Neural cell (in vitro differentiated cells): ENCODE data around the gene MBD5. TPM values are rescaled to one million over a fixed set of nuclear protein-coding genes. Genes with fewer than 3 reads are reported as not detected.

Source experiments
- H2AFZ ChIP-seq: fragments of 200-600, 300-800 bp; sonication (generic), shearing (Covaris generic); 2 replicates; pipeline ENCODE4 v1.6.0; 2014; ENCODE audit warnings: low read depth, mild to moderate bottlenecking, antibody characterized with exemption, low read length, moderate library complexity
- H3F3A ChIP-seq: fragments of 200-600 bp; shearing (Covaris generic); 2 replicates; pipeline ENCODE4 v1.6.1; 2016; ENCODE audit warnings: mild to moderate bottlenecking, moderate library complexity, mixed read lengths, antibody characterized with exemption, low read length; ENCODE audit not compliant: insufficient read depth, poor library complexity, severe bottlenecking
- H3K27ac ChIP-seq: fragments of 200-600, 300-800 bp; sonication (generic), shearing (Covaris generic); 2 replicates; pipeline ENCODE4 v1.5.1; 2014; ENCODE audit warnings: mild to moderate bottlenecking, low read length, moderate library complexity
- H3K27me3 ChIP-seq: fragments of 300-800, 200-600 bp; sonication (generic), shearing (Covaris generic); 2 replicates; pipeline ENCODE4 v1.6.0; 2014; ENCODE audit warnings: mild to moderate bottlenecking, low read depth, low read length, moderate library complexity; ENCODE audit not compliant: insufficient read depth
- H3K36me3 ChIP-seq: fragments of 300-800, 200-600 bp; sonication (generic), shearing (Covaris generic); 2 replicates; pipeline ENCODE4 v1.5.1; 2014; ENCODE audit warnings: mild to moderate bottlenecking, antibody characterized with exemption, low read length, moderate library complexity; ENCODE audit not compliant: insufficient read depth
- H3K4me2 ChIP-seq: fragments of 300-800, 200-600 bp; sonication (generic), shearing (Covaris generic); 2 replicates; pipeline ENCODE4 v1.6.0; 2014; ENCODE audit warnings: mild to moderate bottlenecking, low read length
- H3K4me3 ChIP-seq: fragments of 300-800, 200-600 bp; sonication (generic), shearing (Covaris generic); 2 replicates; pipeline ENCODE4 v1.5.1; 2014; ENCODE audit warnings: mild to moderate bottlenecking, low read length, moderate library complexity
- H3K79me2 ChIP-seq: fragments of 200-600 bp; shearing (Covaris generic); replicated peaks from 2 replicates; pipeline ENCODE4 v1.6.0; 2014; ENCODE audit warnings: mild to moderate bottlenecking, low read length, moderate library complexity; ENCODE audit not compliant: insufficient read depth
- H3K9ac ChIP-seq: fragments of 300-800, 200-600 bp; sonication (generic), shearing (Covaris generic); 2 replicates; pipeline ENCODE4 v1.6.1; 2016; ENCODE audit warnings: mild to moderate bottlenecking, low read length, mixed read lengths
- H3K9me2 ChIP-seq: fragments of 200-600 bp; shearing (Covaris generic); 2 replicates; pipeline ENCODE4 v1.6.1; 2016; ENCODE audit warnings: mild to moderate bottlenecking, low read length, mixed read lengths; ENCODE audit not compliant: insufficient read depth
- H3K9me3 ChIP-seq: fragments of 200-600, 300-800 bp; sonication (generic), shearing (Covaris generic); 2 replicates; pipeline ENCODE4 v1.6.1; 2016; ENCODE audit warnings: mild to moderate bottlenecking, mixed run types, low read length, moderate library complexity, mixed read lengths
- H4K20me1 ChIP-seq: fragments of 200-600 bp; shearing (Covaris generic); 2 replicates; pipeline ENCODE4 v1.6.1; 2016; ENCODE audit warnings: mild to moderate bottlenecking, mixed run types; ENCODE audit not compliant: insufficient read depth
- CTCF ChIP-seq: fragments of 450-650 bp; IDR thresholded peaks from 2 replicates; pipeline ENCODE4 v1.5.1; 2014; ENCODE audit warnings: antibody characterized with exemption, mild to moderate bottlenecking, moderate library complexity; ENCODE audit not compliant: poor library complexity, severe bottlenecking
- EP300 ChIP-seq: fragments of 450-650 bp; conservative IDR thresholded peaks from 2 replicates; pipeline ENCODE4 v1.6.1; 2014; ENCODE audit warnings: antibody characterized with exemption, mild to moderate bottlenecking, moderate library complexity; ENCODE audit not compliant: poor library complexity, severe bottlenecking
- EZH2 ChIP-seq: fragments of 200-600, 300-800 bp; shearing (Covaris generic), sonication (generic); IDR thresholded peaks from 2 replicates; pipeline ENCODE4 v1.6.1; 2014; ENCODE audit warnings: antibody characterized with exemption, low read length, borderline replicate concordance, mild to moderate bottlenecking; ENCODE audit not compliant: insufficient read depth, poor library complexity, severe bottlenecking
- MXI1 ChIP-seq: fragments of 450-650 bp; conservative IDR thresholded peaks from 2 replicates; pipeline ENCODE4 v1.6.1; 2014; ENCODE audit warnings: antibody characterized with exemption, mild to moderate bottlenecking; ENCODE audit not compliant: poor library complexity, severe bottlenecking
- POLR2AphosphoS5 ChIP-seq: IDR thresholded peaks from 2 replicates; pipeline ENCODE4 v1.6.1; 2012
- RAD21 ChIP-seq: fragments of 450-650 bp; conservative IDR thresholded peaks from 2 replicates; pipeline ENCODE4 v1.6.1; 2014; ENCODE audit warnings: antibody characterized with exemption, mild to moderate bottlenecking, moderate library complexity
- REST ChIP-seq: IDR thresholded peaks from 2 replicates; pipeline ENCODE4 v1.6.1; 2012; ENCODE audit warnings: borderline replicate concordance
- SMC3 ChIP-seq: fragments of 450-650 bp; conservative IDR thresholded peaks from 2 replicates; pipeline ENCODE4 v1.6.1; 2014; ENCODE audit warnings: antibody characterized with exemption, mild to moderate bottlenecking, moderate library complexity; ENCODE audit not compliant: poor library complexity
- TAF1 ChIP-seq: IDR thresholded peaks from 2 replicates; pipeline ENCODE4 v1.6.1; 2012; ENCODE audit warnings: low read depth
- polyA plus RNA-seq: library from polyadenylated mRNA; depleted of rRNA; stranded (reverse); fragments of >200 nt; gene quantifications from 2 replicates; pipeline ENCODE4 v1.2.3, GENCODE V29; 2014

MBD5 gene
- polyA plus RNA-seq, 1 donor from 2014 or later: 9.7 TPM

GRCh38 chr2:148513427-148513826, 492.5 kb downstream of the MBD5 start:
- Histone ChIP-seq H3K79me2 (no peaks in the 10 kb centered on the region), H3K9ac (no peak overlapping the region), H2AFZ (no peak overlapping the region), H3K36me3 (peaks cover 3% of the 10 kb centered on the region), H3K9me2 (no peaks in the 10 kb centered on the region), H3K4me3 (no peak overlapping the region), H3K27ac (no peak overlapping the region), H3K9me3 (no peaks in the 10 kb centered on the region), H4K20me1 (no peaks in the 10 kb centered on the region), H3K4me2 (no peak overlapping the region), H3F3A (no peaks in the 10 kb centered on the region), H3K27me3 (no peaks in the 10 kb centered on the region)
- TF ChIP-seq TAF1: no peak
- TF ChIP-seq POLR2AphosphoS5: no peak
- no peak for TF ChIP-seq CTCF
- no peak for TF ChIP-seq EZH2
- TF ChIP-seq REST: no peak
- TF ChIP-seq EP300: no peak
- TF ChIP-seq SMC3: no peak
- TF ChIP-seq RAD21: no peak
- no peak for TF ChIP-seq MXI1

DNA sequence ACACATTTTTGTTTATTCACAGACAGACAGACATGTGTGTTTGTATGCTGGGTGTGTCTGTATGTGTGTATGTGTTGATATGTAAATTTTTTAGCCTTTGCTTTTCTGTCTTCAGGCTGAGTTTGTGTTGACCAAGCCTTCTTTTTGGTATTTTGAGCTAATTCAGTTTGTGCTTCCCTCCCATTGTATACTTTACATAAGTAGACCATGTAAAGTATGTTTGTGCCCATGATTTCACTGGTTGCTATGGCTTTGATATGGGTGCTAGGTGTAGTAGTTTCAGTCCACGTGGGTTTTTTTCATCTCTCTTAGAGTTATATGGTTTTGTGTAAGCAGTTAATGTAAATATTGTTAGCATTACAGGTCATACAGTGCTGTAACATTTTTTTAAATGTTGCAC, 494.2 kb downstream of the MBD5 start:
- no peak for TF ChIP-seq CTCF
- no peak for TF ChIP-seq REST
- TF ChIP-seq EP300: no peak
- no peak for TF ChIP-seq SMC3
- no peak for TF ChIP-seq RAD21
- TF ChIP-seq MXI1: no peak
- no peak for TF ChIP-seq TAF1
- TF ChIP-seq EZH2: no peak
- TF ChIP-seq POLR2AphosphoS5: no peak
- Histone ChIP-seq H3K27ac (no peak overlapping the region), H3F3A (no peaks in the 10 kb centered on the region), H3K9me3 (no peaks in the 10 kb centered on the region), H3K4me2 (no peak overlapping the region), H3K9ac (no peak overlapping the region), H3K79me2 (no peaks in the 10 kb centered on the region), H3K36me3 (peaks cover 3% of the 10 kb centered on the region), H2AFZ (no peak overlapping the region), H3K4me3 (no peak overlapping the region), H3K27me3 (no peaks in the 10 kb centered on the region), H4K20me1 (no peaks in the 10 kb centered on the region), H3K9me2 (no peaks in the 10 kb centered on the region)
